GM15510 (cell line): ENCODE results near the gene AFF2.

Source experiments
- POLR2A ChIP-seq: IDR thresholded peaks from 3 replicates; pipeline ENCODE4 v1.6.1; 2011; ENCODE audit warnings: borderline replicate concordance; ENCODE audit not compliant: insufficient read length; ENCODE audit errors: extremely low read depth

AFF2 gene

DNA sequence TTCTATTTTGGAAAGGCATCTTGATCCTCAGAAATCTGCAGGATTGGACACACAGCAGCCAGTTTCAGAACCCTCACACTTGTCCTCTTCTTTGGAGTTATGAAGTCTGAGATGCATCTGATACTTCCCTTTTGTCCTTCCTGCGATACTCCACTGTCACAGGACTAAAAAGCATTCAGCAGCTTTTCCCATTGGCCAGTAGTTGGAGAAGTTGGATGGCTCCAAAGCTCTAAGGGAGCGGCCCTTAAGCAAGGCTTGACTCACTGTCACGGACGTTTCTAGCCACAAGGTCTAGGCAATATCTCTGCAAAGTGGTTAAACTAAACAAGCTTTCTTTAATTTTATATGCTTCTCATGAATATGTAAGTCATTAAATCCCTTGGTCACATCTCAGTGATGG lies 417.0 kb downstream of the AFF2 start:
- no peak for TF ChIP-seq POLR2A

- no peak for TF ChIP-seq POLR2A
Measured at GRCh38 chrX:148923631-148924030, 423.2 kb downstream of the AFF2 start.

DNA sequence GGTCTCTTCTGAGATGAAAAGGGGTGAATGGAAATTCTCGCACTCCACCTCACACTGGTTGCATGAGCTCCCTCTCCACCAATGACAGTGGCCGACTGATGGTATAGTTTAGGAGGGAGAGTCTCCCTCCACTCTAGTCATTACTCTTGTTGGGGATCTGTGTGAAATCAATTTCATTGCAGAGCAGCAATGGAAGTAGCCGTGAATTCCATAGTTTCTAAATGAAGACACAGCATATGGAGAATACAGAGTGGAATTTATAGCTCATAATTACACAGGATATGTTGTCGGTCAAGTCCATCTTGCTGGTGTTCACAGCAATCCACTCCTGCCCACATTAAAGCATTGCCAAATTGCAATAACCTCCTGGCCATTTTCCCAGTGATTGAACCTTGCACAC lies 426.0 kb downstream of the AFF2 start:
- no peak for TF ChIP-seq POLR2A

- no peak for TF ChIP-seq POLR2A
Measured at GRCh38 chrX:148928811-148929210, 428.4 kb downstream of the AFF2 start.

DNA sequence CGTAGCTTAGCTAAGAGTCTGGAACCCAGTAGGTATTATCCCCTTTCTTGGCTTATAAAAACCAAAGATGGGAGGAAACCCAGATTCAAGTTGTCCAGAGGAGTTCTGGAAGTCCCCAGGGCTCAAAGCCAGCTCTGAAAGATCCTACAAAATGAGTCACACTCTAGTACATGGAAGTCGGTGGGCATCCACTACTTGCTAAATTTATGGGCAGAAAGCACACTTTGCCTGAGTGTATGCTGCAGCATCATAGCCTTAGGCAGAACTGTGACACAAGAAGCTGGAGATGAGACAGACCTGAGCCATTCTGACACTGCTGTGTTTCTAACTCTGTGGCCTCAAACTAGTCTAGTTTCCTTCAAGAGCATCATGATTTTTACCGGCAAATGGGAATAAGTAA lies 429.3 kb downstream of the AFF2 start:
- no peak for TF ChIP-seq POLR2A

DNA sequence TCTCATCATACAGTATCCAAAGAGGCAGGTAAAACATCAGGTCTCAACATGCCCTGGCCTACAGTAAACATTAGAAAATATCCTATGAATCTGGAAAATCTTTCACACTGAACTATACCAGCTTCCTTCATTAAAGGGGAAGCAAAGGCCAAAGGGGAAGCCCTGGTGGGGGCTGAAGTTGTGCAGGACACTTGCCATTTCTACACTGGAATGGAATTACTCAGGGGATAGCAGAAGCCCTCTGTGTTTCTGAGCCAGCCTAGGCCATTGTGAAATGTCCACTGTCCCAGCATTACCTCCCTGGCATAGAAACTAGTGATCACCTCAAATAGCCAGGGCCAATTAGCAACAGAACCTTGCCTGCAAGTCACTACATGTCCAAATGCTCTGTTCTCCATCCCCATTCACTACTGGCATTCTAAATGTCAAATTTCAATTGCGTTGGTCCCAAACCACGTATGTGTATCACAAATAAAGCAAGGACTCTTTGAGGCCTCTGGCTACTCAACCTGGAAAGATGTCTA lies 429.9 kb downstream of the AFF2 start:
- TF ChIP-seq POLR2A = no peak

- TF ChIP-seq POLR2A = no peak
Measured at GRCh38 chrX:148933881-148934280, 433.5 kb downstream of the AFF2 start.

- no peak for TF ChIP-seq POLR2A
Measured at GRCh38 chrX:148938348-148938747, 437.9 kb downstream of the AFF2 start.

- TF ChIP-seq POLR2A = no peak
Measured at GRCh38 chrX:148940411-148940996, 440.1 kb downstream of the AFF2 start.

GRCh38 chrX:148942754-148943153 lies 442.3 kb downstream of the AFF2 start:
- no peak for TF ChIP-seq POLR2A

DNA sequence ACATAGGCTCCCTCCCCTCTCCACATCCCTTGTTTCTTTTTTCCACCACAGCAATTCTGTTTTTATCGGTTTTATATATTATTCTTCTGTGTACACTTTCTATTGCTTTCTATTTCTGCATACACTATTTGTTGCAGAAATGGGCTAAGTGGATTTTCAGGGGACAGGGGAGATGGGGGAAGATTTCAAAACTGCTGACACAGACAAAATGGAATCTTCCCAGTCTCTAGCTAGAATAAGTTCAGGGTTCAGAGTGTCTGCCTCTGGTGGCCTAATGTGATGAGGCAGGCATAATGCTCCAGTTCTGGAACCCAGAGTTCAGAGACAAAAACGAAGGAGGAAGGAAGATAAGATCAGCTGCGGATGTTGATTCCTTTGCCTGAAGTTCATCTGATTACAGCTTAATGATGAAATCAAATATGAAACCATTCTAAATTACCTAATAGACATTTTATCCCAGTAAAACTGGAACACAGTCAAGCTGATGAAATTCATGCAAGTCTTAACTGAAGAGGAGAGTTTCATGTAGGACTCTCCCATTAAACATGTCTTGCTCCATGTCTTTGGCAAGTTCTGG lies 447.1 kb downstream of the AFF2 start:
- no peak for TF ChIP-seq POLR2A

GRCh38 chrX:148956352-148956751 lies 455.9 kb downstream of the AFF2 start:
- no peak for TF ChIP-seq POLR2A

- no peak for TF ChIP-seq POLR2A
Measured at GRCh38 chrX:148958901-148959300, 458.5 kb downstream of the AFF2 start.

DNA sequence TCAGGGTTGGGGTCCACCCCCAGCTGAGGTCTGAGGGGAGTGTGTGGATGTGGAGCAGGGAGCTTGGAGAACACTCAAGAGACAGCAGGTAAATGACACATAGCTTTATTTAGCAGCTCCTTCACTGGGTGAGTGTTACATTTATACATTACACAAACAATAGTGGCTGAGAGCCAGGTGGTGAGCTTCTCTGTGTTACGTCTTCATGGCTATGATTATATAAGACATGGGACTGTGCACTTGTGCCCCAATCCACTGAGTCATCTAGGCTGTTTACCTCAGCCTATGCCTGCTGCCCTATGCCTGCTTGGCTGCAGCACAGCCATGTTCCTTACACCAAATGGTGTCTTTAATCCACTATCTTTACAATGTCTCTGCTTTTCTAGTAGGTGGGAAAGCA lies 459.6 kb downstream of the AFF2 start:
- TF ChIP-seq POLR2A = no peak

- no peak for TF ChIP-seq POLR2A
Measured at GRCh38 chrX:148961985-148962384, 461.6 kb downstream of the AFF2 start.
